ENCODE results near the gene SNAPC2. TPM values are rescaled to one million over a fixed set of nuclear protein-coding genes. Genes with fewer than 3 reads are reported as not detected.
A peak's percentile ranks its signal among the peaks of the same experiment; 100 is the strongest.

The SNAPC2 gene
- total RNA-seq, 1 donor from 2014 or later, result 15.2 TPM

- peak overlapping the region; percentile 25 for H3K4me3 Mint-ChIP-seq (ENCODE audit: unreplicated experiment)
- H3K27ac Mint-ChIP-seq (ENCODE audit: unreplicated experiment), result no peak overlapping the region
- no peak overlapping the region for H3K9ac ChIP-seq (ENCODE audit: low read length)
Measured at GRCh38 chr19:7915250-7916102, 4.7 kb upstream of the SNAPC2 start.

GRCh38 chr19:7916103-7916954 is 3.8 kb upstream of the SNAPC2 start:
- FAIRE-seq, result no peak
- peaks cover 3% of the 10 kb centered on the region for H3K4me1 Mint-ChIP-seq (ENCODE audit: low read depth, unreplicated experiment)
- no peak overlapping the region for H3K4me3 ChIP-seq (ENCODE audit: insufficient read depth, low read depth, low read length)
- H2AFZ ChIP-seq (ENCODE audit: low read depth, low read length), result no peak overlapping the region
- peaks cover 13% of the 10 kb centered on the region for H3K27me3 Mint-ChIP-seq (ENCODE audit: low read depth, unreplicated experiment)
- H3K79me2 ChIP-seq (ENCODE audit: insufficient read depth, low read length), result no peaks in the 10 kb centered on the region
- peaks cover 25% of the 10 kb centered on the region for H3K4me1 ChIP-seq (ENCODE audit: insufficient read depth, low read length)
- H3K4me2 ChIP-seq (ENCODE audit: low read length), result peak overlapping the region; percentile 78
- no peak for TF ChIP-seq CTCF (IDR thresholded peaks at IDR 0.05; ENCODE audit: insufficient read depth, low read depth, low read length)
- peak; percentile 85 for TF ChIP-seq EZH2 (IDR thresholded peaks at IDR 0.05; ENCODE audit: insufficient read depth, low read length)
- peaks cover 14% of the 10 kb centered on the region for H4K20me1 ChIP-seq (ENCODE audit: insufficient read depth, low read length)
- H3K36me3 Mint-ChIP-seq (ENCODE audit: low read depth, unreplicated experiment), result peaks cover 2% of the 10 kb centered on the region
- H3K4me3 Mint-ChIP-seq (ENCODE audit: unreplicated experiment), result no peak overlapping the region
- H3K9me3 ChIP-seq (ENCODE audit: insufficient read depth, low read depth, low read length), result no peaks in the 10 kb centered on the region
- H3K9me3 Mint-ChIP-seq (ENCODE audit: unreplicated experiment), result no peaks in the 10 kb centered on the region
- no peak overlapping the region for H3K9ac ChIP-seq (ENCODE audit: low read length)
- H3K36me3 ChIP-seq (ENCODE audit: insufficient read depth, low read length), result no peaks in the 10 kb centered on the region
- no peak overlapping the region for H3K27ac Mint-ChIP-seq (ENCODE audit: unreplicated experiment)
- no peak for DNase-seq (ENCODE audit: low read depth)
- H3K27ac ChIP-seq (ENCODE audit: low read depth, low read length), result no peak overlapping the region
- peaks cover 22% of the 10 kb centered on the region for H3K27me3 ChIP-seq (ENCODE audit: insufficient read depth, low read length)

More at GRCh38 chr19:7915250-7916102, 4.7 kb upstream of the SNAPC2 start:
- H3K4me3 ChIP-seq (ENCODE audit: insufficient read depth, low read depth, low read length), result no peak overlapping the region
- H3K36me3 ChIP-seq (ENCODE audit: insufficient read depth, low read length), result no peaks in the 10 kb centered on the region
- TF ChIP-seq CTCF (IDR thresholded peaks at IDR 0.05; ENCODE audit: insufficient read depth, low read depth, low read length), result no peak
- no peak for TF ChIP-seq EZH2 (IDR thresholded peaks at IDR 0.05; ENCODE audit: insufficient read depth, low read length)
- H3K27ac ChIP-seq (ENCODE audit: low read depth, low read length), result no peak overlapping the region
- H3K4me1 Mint-ChIP-seq (ENCODE audit: low read depth, unreplicated experiment), result peaks cover 3% of the 10 kb centered on the region
- H3K27me3 ChIP-seq (ENCODE audit: insufficient read depth, low read length), result peaks cover 22% of the 10 kb centered on the region
- peaks cover 20% of the 10 kb centered on the region for H3K4me1 ChIP-seq (ENCODE audit: insufficient read depth, low read length)
- DNase-seq (ENCODE audit: low read depth), result no peak
- H3K79me2 ChIP-seq (ENCODE audit: insufficient read depth, low read length), result no peaks in the 10 kb centered on the region
- peaks cover 9% of the 10 kb centered on the region for H4K20me1 ChIP-seq (ENCODE audit: insufficient read depth, low read length)
- H3K4me2 ChIP-seq (ENCODE audit: low read length), result peak overlapping the region; percentile 78
- H3K9me3 ChIP-seq (ENCODE audit: insufficient read depth, low read depth, low read length), result no peaks in the 10 kb centered on the region
- FAIRE-seq, result no peak
- H3K27me3 Mint-ChIP-seq (ENCODE audit: low read depth, unreplicated experiment), result peaks cover 13% of the 10 kb centered on the region
- peaks cover 3% of the 10 kb centered on the region for H3K36me3 Mint-ChIP-seq (ENCODE audit: low read depth, unreplicated experiment)
- H3K9me3 Mint-ChIP-seq (ENCODE audit: unreplicated experiment), result no peaks in the 10 kb centered on the region
- no peak overlapping the region for H2AFZ ChIP-seq (ENCODE audit: low read depth, low read length)

All from astrocyte (in vitro differentiated cells and primary cell).